LNCAP (cell line): ENCODE measurements around the gene RBM7.

Experiments used
- CTCF ChIP-seq: fragments of 450-650 bp; IDR thresholded peaks from 2 replicates; pipeline ENCODE4 v1.5.1; 2017; ENCODE audit warnings: mild to moderate bottlenecking

The RBM7 gene

DNA sequence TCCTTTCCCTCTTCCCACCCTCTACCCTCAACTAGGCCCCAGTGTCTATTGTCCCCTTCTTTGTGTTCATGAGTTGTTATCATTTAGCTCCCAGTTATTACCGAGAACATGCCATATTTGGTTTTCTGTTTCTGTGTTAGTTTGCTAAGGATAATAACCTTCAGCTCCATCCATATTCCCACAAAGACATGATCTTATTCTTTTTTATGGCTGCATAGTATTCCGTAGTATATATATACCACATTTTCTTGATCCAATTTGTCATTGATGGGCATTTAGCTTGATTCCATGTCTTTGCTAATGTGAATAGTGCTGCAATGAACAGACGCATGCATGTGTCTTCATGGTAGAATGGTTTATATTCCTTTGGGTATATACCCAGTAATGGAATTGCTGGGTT lies 18.0 kb upstream of the RBM7 start:
- TF ChIP-seq CTCF, result no peak

DNA sequence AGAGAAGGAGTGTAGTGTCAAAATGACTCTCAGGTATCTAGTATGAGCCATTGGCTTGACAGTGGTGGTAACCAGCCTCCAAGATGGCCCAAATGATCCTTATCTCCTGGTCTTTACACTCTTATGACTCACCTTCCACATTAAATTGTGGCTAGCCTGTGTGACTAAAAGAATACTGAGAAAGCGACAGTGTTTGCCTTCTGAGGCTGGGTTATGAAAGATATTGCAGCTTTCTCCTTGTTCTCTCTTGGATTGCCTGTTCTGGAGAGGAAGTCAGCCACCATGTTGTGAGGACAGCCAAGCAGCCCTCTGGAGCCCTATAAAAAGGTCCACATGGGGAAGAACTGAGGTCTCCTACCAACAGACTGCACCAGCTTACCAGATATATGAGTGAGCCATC lies 16.0 kb upstream of the RBM7 start:
- TF ChIP-seq CTCF, result no peak

DNA sequence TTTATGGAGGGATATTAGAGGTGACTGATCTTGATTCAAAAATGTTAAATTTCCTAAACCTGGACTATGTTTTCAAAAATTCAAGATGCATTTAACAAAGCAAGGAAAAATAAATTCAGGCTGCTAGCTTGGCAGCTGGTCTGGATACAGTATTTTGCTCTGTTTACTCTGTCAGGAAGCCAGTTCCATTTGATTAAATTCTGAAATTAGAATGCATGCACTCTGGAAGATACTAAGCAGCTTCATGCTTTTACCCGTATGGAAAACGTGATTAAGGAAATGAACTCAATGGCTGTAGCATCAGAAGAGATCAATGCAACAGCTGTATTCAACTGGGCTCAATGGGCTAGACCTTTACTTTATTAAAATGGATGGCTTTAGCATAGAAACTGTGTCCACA lies 14.3 kb upstream of the RBM7 start:
- no peak for TF ChIP-seq CTCF

DNA sequence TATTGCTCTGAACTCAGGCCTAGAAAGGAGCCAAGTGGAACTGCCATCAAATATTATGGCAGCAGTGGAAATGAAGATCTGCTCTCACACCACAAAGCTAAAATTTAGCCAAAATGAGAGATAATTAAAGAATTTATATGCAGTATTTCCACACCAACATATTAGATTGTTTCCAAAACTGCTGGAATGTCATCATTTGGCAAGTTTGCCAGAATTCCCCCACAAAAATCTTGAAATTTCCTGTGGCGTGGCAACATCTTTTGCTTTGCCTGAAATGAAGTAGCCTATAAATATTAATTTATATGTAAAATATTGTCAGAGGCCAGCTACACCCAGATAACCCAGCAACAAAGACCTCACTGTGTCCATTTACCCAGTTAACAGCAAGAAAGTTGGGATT lies 13.9 kb upstream of the RBM7 start:
- TF ChIP-seq CTCF, result no peak

- TF ChIP-seq CTCF, result no peak
Measured at GRCh38 chr11:114392735-114393667, 7.5 kb upstream of the RBM7 start.

DNA sequence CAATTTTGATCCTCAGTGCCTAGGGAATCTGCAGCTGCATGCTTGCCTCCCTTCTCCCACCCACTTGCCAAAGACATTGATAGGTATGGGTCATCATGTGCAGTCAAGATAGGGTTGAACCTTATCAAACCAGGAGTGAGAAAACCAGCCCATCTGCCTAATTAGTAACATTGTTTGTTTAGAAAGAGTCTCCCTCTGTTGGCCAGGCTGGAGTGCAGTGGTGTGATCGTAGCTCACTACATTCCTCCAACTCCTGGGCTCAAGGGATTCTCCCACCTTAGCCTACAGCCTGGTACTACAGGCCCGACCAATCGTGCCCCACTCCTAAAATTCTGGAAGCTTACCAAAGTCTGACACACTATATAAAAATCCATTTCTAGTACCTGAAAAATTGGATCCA lies 4.7 kb upstream of the RBM7 start:
- peak; percentile 38 for TF ChIP-seq CTCF

GRCh38 chr11:114396916-114397315 lies 3.5 kb upstream of the RBM7 start:
- no peak for TF ChIP-seq CTCF
